Superior temporal gyrus (tissue), 1 donor: ENCODE data around the gene DRAM2.
"Not testable (repeated sequence)": the region's sequence is repeated elsewhere in the genome, so short reads cannot be mapped to it uniquely, and the experiment has no call there.

Experiments used
- DNase-seq: peaks from one replicate; pipeline ENCODE4 v3.0.0-alpha.2; 2016; ENCODE audit errors: extremely low spot score

The DRAM2 gene

GRCh38 chr1:111142356-111142975 lies 2.6 kb upstream of the DRAM2 start:
- DNase-seq, result no peak

- DNase-seq, result no peak
Observed at GRCh38 chr1:111141245-111142220, 1.6 kb upstream of the DRAM2 start.

DNA sequence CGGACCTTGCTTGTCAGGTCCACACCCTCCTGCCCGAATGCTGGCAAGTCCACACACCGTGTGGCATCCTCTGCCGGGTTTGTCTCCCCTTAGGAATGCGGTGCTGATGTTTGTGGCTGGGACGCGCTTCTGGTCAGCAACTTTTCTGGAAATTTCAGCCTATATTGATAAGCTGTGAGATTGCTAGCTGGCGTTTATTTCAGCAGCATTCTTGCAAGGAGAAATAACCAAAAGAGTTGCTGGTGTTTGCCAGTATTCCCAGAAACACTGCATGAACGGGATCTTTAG lies 731 bp upstream of the DRAM2 start:
- DNase-seq, result no peak

GRCh38 chr1:111139324-111139955 lies 453 bp downstream of the DRAM2 start:
- peak; percentile 67 for DNase-seq

GRCh38 chr1:111133866-111134265 lies 6.0 kb downstream of the DRAM2 start:
- DNase-seq, result no peak

DNA sequence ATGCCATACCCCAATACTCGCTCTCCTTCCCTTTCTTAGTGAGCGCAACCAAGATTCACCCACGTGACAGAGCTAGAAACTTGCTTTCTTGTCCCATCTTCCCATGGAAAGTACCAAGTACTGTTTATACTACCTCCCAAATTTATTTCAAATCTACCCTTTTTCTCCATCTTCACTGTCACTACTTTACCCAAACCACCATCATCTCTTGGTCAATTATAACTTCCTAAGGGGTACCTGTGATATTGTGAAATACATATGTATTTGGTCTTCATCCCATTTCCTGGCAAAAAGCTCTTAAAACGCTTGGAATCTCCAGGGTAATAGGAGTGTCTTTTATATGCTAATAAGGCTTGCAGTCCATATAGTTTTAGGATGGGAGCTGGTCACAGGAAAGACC lies 8.2 kb downstream of the DRAM2 start:
- DNase-seq, result no peak

- DNase-seq, result no peak
Observed at GRCh38 chr1:111129376-111129775, 10.5 kb downstream of the DRAM2 start.

GRCh38 chr1:111127923-111128643 lies 11.8 kb downstream of the DRAM2 start:
- DNase-seq, result no peak

DNA sequence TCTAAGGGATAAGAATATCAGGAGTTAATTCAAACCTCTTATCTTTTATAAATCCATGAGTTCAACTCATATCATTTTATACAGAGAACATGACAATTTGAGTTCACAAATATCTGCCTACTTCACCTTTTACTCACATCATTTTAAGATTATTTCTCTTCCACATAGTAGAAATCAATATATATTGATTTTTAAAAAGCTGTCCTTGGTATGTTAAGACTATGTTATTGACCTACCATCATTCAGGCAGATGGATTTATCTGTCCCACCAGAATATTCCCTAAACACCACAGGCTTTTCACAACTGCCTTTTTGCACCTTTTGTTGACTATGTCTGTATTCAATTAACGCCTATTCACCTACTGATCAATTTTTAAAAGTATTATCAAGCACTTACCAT lies 13.5 kb downstream of the DRAM2 start:
- DNase-seq, result no peak

DNA sequence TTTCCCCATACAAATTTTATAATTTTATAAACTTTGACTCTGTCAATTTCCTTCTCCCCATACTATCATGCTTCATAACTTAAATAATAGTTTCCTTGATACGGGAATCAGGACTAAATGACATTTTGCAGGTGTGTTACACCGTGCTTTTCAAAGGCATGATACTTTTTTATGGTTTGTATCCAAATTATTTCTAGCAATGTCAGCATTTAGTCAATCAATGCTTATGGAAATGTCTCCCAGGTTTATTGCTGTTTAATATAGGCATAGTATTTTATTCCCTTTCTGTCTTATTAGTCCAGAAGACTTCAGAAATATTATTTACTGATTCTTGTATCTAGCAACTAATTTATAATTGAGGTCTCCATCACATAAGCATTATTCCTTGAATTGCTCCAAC lies 23.4 kb downstream of the DRAM2 start:
- no peak for DNase-seq

- no peak for DNase-seq
Observed at GRCh38 chr1:111110197-111110899, 29.5 kb downstream of the DRAM2 start.

DNA sequence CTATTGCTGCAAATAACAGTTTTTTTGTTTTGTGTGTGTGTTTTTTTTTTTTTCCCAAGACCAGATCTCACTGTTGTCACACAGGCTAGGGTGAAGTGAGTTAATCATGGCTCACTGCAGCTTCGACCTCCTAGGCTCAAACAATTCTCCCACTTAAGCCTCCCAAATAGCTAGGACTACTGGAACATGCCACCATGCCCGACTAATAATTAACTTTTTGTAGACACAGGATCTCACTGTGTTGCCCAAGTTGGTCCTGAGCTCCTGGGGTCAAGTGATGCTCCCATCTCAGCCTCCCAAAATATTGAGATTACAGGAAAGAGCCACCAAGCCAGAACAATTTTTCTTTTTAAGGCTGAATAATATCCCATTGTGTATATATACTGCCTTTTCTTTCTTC lies 34.9 kb downstream of the DRAM2 start:
- no peak for DNase-seq

DNA sequence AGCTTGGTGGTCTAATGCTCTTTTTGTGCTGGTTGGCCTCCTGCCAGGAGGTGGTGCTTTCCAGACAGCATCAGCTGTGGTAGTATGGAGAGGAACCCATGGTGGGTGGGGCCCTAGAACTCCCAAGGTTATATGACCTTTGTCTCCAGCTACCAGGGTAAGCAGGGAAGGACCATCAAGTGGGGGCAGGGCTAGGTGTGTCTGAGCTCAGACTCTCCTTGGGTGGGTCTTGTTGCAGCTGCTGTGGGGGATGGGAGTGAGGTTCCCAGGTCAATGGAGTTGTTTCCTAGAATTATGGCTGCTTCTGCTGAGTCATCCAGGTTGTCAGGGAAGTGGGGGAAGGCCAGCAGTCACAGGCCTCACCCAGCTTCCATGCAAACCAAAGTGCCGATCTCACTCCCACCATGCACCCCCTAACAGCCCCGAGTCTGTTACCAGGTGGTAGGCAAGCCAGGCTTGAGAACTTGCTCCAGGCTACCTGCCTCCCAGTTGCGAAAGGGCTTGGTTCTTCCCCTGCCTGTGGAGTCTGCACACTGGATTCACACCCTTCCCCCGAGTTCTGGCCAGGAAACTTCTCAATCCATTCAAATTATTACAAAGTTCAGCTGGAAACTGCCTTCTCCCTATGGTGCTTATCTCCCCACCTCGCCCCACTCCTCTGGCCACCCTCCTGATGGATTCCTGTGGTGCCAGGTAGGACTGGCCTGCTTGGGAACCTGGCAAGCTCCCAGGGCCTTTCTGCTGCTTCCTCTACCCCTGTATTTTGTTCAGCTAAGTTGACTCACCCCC lies 37.8 kb downstream of the DRAM2 start:
- no peak for DNase-seq

DNA sequence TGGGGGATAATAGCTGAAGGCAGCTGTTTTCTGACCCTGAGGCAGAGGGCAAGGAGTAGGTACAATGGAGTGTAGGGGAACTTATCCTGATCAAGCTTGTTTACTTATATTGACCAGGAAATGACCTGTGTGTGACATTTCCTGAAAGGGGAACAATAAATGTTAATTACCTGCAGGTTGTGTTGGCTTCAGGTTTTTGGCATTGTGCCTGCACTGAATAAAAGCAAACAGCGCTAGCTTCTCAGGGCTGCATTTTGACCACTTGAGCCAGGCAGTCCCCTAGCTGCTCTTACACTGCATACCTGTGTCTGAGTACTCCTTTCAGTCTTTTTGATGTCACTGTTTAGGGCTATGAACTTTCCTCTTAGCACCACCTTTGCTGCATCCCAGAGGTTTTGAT lies 40.6 kb downstream of the DRAM2 start:
- DNase-seq, result no peak

GRCh38 chr1:111097356-111098099 lies 42.4 kb downstream of the DRAM2 start:
- no peak for DNase-seq

DNA sequence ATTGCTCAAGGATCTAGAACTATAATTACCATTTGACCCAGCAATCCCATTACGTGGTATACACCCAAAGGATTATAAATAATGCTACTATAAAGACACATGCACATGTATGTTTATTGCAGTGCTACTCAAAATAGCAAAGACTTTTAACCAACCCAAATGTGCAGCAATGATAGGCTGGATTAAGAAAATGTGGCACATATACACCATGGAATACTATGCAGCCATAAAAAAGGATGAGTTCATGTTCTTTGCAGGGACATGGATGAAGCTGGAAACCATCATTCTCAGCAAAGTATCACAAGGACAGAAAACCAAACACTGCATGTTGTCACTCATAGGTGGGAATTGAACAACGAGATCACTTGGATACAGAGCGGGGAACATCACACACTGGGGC lies 44.5 kb downstream of the DRAM2 start:
- DNase-seq, result not testable (repeated sequence)

DNA sequence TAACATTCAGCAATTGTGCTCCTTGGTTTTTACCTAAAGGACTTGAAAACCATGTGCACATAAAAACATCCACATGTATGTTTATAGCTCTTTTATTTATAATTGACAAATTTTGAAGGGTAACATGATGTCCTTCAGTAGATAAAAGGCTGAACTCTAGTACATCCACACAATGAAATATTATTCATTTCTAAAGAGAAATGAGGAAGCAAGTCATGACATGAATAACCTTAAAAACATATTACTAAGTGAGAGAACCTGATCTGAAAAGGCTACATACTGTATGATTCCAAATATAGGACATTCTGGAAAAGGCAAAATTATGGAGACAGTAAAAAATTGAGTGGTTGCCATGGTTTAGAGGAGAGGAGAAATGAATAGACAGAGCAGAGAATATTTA lies 50.3 kb downstream of the DRAM2 start:
- no peak for DNase-seq

DNA sequence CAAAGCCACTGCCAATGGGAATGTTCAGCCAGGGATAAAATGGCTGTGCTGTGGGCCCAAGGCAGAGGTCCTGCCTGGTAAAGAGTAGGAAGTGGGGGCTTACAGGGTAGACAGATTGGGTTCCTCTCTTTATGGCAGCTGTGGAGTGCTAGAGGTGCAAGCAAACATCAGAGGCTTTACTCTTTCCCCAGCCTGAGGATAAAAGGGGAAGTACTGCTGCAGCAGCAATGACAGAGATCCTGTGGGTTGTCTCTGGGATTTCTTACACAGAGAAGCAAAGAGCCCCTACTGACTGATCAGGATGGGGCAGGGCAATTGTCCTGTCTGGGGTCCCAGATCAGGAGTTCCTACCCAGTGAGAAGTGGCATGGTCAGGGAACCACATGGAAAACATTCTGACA lies 54.2 kb downstream of the DRAM2 start:
- DNase-seq, result no peak

DNA sequence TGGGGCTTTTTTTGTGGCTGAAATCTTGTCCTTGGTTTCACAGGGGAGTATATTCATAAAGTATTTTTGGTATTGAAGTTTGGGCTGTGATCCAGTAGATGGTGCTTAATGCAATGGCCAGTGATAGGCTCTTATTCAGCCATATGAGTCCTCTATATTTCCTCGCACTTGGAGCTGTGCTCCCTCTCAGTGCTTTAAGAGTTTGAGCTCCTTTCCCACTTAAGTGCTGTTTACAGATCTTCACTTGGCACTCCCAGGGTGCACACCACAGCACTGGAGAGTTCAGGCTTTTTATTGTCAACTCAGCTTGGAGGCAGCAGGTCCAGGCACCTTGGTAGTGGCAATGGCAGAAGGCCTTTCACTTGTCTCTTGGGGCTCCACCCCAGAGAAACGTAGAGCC lies 54.9 kb downstream of the DRAM2 start:
- DNase-seq, result no peak
